Bronchial epithelial cell (primary cell): ENCODE data around the gene MORN4. TPM values are rescaled to one million over a fixed set of nuclear protein-coding genes. Genes with fewer than 3 reads are reported as not detected.
A peak's percentile ranks its signal among the peaks of the same experiment; 100 is the strongest.
"Not testable (repeated sequence)": the region's sequence is repeated elsewhere in the genome, so short reads cannot be mapped to it uniquely, and the experiment has no call there.

Experiments used
- DNase-seq: peaks from one replicate; pipeline ENCODE4 v3.0.0-alpha.2; 2010; ENCODE audit warnings: low read depth
- FAIRE-seq: peaks from 2 replicates; lab custom pipeline; 2011; peaks lifted over from hg19 to GRCh38; lab: Jason Lieb, UNC
- H3K27me3 ChIP-seq: 2 replicates; pipeline ENCODE4 v1.5.1; 2011; ENCODE audit warnings: low read length; ENCODE audit not compliant: control insufficient read depth, insufficient read depth
- H3K36me3 ChIP-seq: 2 replicates; pipeline ENCODE4 v1.5.1; 2011; ENCODE audit warnings: low read length; ENCODE audit not compliant: control insufficient read depth, insufficient read depth
- H3K4me3 ChIP-seq: 2 replicates; pipeline ENCODE4 v1.5.1; 2011; ENCODE audit warnings: mild to moderate bottlenecking, low read depth, low read length, control low read depth
- total RNA-seq: library from RNA; depleted of rRNA; stranded (reverse); fragments of >200 nt; gene quantifications from 2 replicates; pipeline ENCODE4 v1.2.1, GENCODE V29; 2014
- TF ChIP-seq, protein P1 (sequence below): IDR thresholded peaks from 2 replicates; pipeline ENCODE4 v1.5.1; 2011; ENCODE audit warnings: mild to moderate bottlenecking, moderate library complexity, low read length, control low read depth, inconsistent platforms; ENCODE audit not compliant: insufficient read depth, severe bottlenecking

Gene MORN4
- total RNA-seq, 1 donor from 2014 or later = 7.1 TPM

DNA sequence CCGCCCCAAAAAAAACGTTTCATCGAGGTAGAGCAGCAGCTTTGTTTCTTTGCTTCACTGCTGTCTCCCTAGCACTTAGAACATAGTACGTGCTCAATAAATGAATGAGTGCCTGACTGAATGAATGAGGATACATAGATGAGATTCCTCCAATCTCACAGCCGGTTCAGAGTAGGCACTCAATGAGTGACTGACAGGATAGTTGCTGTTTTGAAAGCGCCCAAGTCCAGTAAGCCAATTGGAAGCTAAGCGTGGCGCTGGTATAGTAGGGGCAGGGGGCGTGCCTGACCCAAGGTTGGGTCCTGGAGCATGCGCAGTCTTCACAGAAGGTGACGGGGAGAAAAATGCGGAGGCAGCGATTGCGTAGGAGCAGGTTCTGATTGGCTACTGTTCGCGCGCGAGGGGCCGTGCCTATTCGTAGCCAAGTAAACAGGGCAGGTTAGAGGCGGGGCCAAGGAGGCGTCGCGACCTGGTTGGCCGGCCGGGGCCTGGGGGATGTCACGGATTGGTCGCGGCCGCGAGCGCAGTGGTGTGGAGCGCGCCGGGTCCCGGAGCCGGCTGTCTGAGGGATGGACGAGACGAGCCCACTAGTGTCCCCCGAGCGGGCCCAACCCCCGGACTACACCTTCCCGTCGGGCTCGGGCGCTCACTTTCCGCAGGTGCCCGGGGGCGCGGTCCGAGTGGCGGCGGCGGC lies 7.0 kb upstream of the MORN4 start, which contains the start of gene PI4K2A:
Gene PI4K2A (plus strand): TSS at position 498 of the 694 bp plus-strand sequence. CDS start 72 bp downstream, at position 570.
- FAIRE-seq = no peak

DNA sequence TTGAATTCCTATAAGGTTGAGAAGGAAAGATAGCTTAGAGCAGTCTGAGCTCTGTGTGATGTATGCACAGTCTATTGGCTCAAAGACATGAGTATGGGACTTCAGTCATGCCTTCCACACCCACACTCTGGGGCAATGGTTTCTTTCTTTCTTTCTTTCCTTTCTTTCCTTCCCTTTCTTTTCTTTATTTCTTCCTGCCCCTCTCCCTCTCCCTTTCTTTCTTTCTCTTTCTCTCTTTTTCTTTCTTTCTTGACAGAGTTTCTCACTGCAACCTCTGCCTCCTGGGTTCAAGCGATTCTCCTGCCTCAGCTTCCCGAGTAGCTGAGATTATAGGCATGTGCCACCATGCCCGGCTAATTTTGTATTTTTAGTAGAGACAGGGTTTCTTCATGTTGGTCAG lies 5.8 kb upstream of the MORN4 start:
- FAIRE-seq, H3K36me3 ChIP-seq, H3K27me3 ChIP-seq, H3K4me3 ChIP-seq, DNase-seq: not testable (repeated sequence)

More for the DNA sequence above, 7.0 kb upstream of the MORN4 start, which contains the start of gene PI4K2A:
- peak; percentile 98 for DNase-seq
- TF ChIP-seq, protein P1, sequence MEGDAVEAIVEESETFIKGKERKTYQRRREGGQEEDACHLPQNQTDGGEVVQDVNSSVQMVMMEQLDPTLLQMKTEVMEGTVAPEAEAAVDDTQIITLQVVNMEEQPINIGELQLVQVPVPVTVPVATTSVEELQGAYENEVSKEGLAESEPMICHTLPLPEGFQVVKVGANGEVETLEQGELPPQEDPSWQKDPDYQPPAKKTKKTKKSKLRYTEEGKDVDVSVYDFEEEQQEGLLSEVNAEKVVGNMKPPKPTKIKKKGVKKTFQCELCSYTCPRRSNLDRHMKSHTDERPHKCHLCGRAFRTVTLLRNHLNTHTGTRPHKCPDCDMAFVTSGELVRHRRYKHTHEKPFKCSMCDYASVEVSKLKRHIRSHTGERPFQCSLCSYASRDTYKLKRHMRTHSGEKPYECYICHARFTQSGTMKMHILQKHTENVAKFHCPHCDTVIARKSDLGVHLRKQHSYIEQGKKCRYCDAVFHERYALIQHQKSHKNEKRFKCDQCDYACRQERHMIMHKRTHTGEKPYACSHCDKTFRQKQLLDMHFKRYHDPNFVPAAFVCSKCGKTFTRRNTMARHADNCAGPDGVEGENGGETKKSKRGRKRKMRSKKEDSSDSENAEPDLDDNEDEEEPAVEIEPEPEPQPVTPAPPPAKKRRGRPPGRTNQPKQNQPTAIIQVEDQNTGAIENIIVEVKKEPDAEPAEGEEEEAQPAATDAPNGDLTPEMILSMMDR = no peak
- peaks cover 4% of the 10 kb centered on the region for H3K36me3 ChIP-seq
- no peaks in the 10 kb centered on the region for H3K27me3 ChIP-seq
- H3K4me3 ChIP-seq = peak within 1 kb of the TSS; percentile 79

DNA sequence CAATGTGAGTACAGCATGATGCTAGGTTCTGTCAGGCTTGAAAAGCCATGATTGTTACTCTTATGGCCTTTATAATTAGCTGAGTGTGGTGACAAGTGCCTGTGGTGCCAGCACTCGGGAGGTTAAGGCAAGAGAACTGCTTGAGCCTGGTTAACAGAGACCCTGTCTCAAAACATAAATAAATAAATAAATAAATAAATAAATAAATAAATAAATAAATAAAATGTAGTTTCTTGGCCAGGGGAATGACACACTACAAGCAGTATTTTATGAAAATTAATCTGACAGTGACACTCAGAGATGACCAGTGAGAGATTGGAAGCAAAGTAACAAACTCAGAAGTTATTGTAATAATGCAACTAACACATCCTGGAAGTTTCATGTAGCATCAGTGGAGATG lies 2.3 kb upstream of the MORN4 start:
- TF ChIP-seq, protein P1 = no peak
- no peaks in the 10 kb centered on the region for H3K27me3 ChIP-seq
- no peak for FAIRE-seq
- no peak for DNase-seq
- no peaks in the 10 kb centered on the region for H3K36me3 ChIP-seq
- no peak overlapping the region for H3K4me3 ChIP-seq

DNA sequence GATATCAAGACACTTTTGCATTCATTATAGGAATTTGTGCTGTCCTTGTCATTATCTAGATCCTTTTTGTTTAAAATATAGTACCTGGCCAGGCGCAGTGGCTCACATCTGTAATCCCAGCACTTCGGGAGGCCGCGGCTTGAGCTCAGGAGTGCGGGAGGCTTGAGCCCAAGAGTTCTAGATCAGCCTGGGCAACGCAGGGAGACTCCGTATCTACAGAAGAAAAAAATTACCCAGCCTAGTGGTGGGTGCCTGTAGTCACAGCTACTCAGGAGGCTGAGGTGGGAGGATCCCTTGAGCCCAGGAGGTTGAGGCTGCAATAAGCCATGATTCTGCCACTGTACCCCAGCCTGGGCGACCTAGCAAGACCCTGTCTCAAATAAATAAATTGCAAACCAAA lies 621 bp upstream of the MORN4 start:
- Histone ChIP-seq H3K36me3 (no peaks in the 10 kb centered on the region), H3K4me3 (peak overlapping the region; percentile 74), H3K27me3 (no peaks in the 10 kb centered on the region)
- DNase-seq (no peak), FAIRE-seq (no peak)
- TF ChIP-seq, protein P1 = peak; percentile 30

DNA sequence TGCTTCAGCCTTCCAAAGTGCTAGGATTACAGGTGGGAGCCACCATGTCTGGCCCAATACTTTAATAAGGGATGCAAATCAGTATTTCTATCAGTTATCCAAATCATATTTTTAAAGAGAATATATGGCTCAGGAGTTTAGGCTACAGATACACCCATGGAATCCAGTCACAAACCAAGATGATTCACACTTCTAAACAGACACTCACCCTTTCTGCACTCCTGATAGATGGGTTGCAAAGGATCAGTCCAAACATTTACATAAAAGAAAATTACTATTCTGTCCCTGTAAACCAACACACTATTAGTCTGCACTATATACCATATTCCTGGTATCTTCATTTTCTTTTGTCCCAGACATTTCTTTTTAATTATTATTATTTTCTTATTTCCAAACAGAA lies 2.2 kb downstream of the MORN4 start:
- TF ChIP-seq, protein P1 = no peak
- DNase-seq (no peak), FAIRE-seq (no peak)

DNA sequence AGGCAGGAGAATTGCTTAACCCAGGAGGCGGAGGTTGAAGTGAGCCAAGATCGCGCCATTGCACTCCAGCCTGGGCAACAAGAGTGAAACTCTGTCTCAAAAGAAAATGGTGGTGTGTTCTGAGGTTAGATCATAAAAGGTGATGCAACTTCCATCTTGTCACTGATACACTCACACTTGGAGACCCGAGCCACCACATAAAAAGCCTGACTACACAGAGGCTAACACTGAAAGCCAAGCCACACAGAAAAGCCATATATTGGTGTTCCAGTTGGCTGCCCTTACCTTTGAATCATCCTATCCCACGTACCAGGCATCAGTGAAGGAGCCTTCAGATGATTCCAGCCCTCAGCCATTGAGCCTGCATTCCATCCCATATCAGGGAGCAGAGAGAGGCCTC lies 4.0 kb downstream of the MORN4 start:
- TF ChIP-seq, protein P1 = no peak
- Histone ChIP-seq H3K27me3 (no peaks in the 10 kb centered on the region), H3K36me3 (no peaks in the 10 kb centered on the region), H3K4me3 (no peak overlapping the region)
- no peak for DNase-seq
- FAIRE-seq = no peak

More for the DNA sequence above, 2.2 kb downstream of the MORN4 start:
- Histone ChIP-seq H3K27me3 (no peaks in the 10 kb centered on the region), H3K4me3 (no peak overlapping the region), H3K36me3 (no peaks in the 10 kb centered on the region)
